ENCODE results near the gene SRRM3. TPM values are rescaled to one million over a fixed set of nuclear protein-coding genes. Genes with fewer than 3 reads are reported as not detected.

Gene SRRM3
- total RNA-seq, 4 donors from 2014 or later, result 8.0 to 22.4 (median 10.8) TPM

GRCh38 chr7:76261931-76262330, 60.2 kb downstream of the SRRM3 start:
- no peak overlapping the region for H3K27ac ChIP-seq
- H3K27me3 ChIP-seq, result peaks cover 0 to 54% (median 6%) of the 10 kb centered on the region in 4 donors
- TF ChIP-seq CTCF (IDR thresholded peaks at IDR 0.05) (no peak), POLR2A (IDR thresholded peaks at IDR 0.05) (no peak)
- peaks cover 5 to 13% (median 10%) of the 10 kb centered on the region in 3 donors for H3K4me1 ChIP-seq
- H3K9me3 ChIP-seq, result no peaks in the 10 kb centered on the region
- no peak overlapping the region for H3K4me3 ChIP-seq
- DNase-seq, result no peak
- H3K36me3 ChIP-seq, result no peaks in the 10 kb centered on the region
- WGBS, 2 donors, result 43 to 49% methylated on average over 3 to 4 of the region's 4 CpGs
- intact Hi-C loops (cut with DNase I), result no loop called here

- intact Hi-C loops (cut with DNase I), result no loop called here
- 63 to 80% methylated on average over 6 to 7 of the region's 7 CpGs for WGBS, 2 donors
Measured at GRCh38 chr7:76262683-76263402, 61.1 kb downstream of the SRRM3 start.

GRCh38 chr7:76265299-76265698, 63.6 kb downstream of the SRRM3 start:
- TF ChIP-seq POLR2A (IDR thresholded peaks at IDR 0.05), result no peak
- TF ChIP-seq CTCF (IDR thresholded peaks at IDR 0.05), result no peak
- 87 to 99% methylated on average over 4 to 6 of the region's 7 CpGs for WGBS, 2 donors
- H3K27ac ChIP-seq, result no peak overlapping the region
- H3K9me3 ChIP-seq, result no peaks in the 10 kb centered on the region
- no peaks in the 10 kb centered on the region for H3K36me3 ChIP-seq
- intact Hi-C loops (cut with DNase I), result no loop called here
- no peak overlapping the region for H3K4me3 ChIP-seq
- peaks cover 5 to 58% (median 7%) of the 10 kb centered on the region in 4 donors for H3K27me3 ChIP-seq
- H3K4me1 ChIP-seq, result peaks cover 4 to 22% (median 16%) of the 10 kb centered on the region in 3 donors
- DNase-seq, result no peak

More at GRCh38 chr7:76262683-76263402, 61.1 kb downstream of the SRRM3 start:
- TF ChIP-seq POLR2A (IDR thresholded peaks at IDR 0.05) (no peak), CTCF (IDR thresholded peaks at IDR 0.05) (peak in 5 of 6 experiments; percentile 49 to 73 (median 52))
- no peak for DNase-seq
- H3K27ac ChIP-seq, result no peak overlapping the region
- H3K4me3 ChIP-seq, result no peak overlapping the region
- peaks cover 7 to 22% (median 18%) of the 10 kb centered on the region in 3 donors for H3K4me1 ChIP-seq
- H3K9me3 ChIP-seq, result no peaks in the 10 kb centered on the region
- peaks cover 5 to 62% (median 9%) of the 10 kb centered on the region in 4 donors for H3K27me3 ChIP-seq
- H3K36me3 ChIP-seq, result no peaks in the 10 kb centered on the region

GRCh38 chr7:76267107-76267893, 65.6 kb downstream of the SRRM3 start:
- DNase-seq, result no peak
- peaks cover 4 to 22% (median 16%) of the 10 kb centered on the region in 3 donors for H3K4me1 ChIP-seq
- no peaks in the 10 kb centered on the region for H3K36me3 ChIP-seq
- H3K27ac ChIP-seq, result no peak overlapping the region
- H3K27me3 ChIP-seq, result peaks cover 5 to 58% (median 7%) of the 10 kb centered on the region in 4 donors
- peak overlapping the region; percentile 19 to 66 (median 30) for H3K4me3 ChIP-seq
- intact Hi-C loops (cut with DNase I), result no loop called here
- 1 to 7% methylated on average over 2 to 17 of the region's 68 CpGs for WGBS, 2 donors
- TF ChIP-seq POLR2A (IDR thresholded peaks at IDR 0.05), result no peak
- TF ChIP-seq CTCF (IDR thresholded peaks at IDR 0.05), result no peak
- no peaks in the 10 kb centered on the region for H3K9me3 ChIP-seq

- no peak for DNase-seq
- WGBS, 2 donors, result 20% methylated on average over 1 of the region's 4 CpGs; no CpG with 5 or more reads in 1 of the 2 donors
- intact Hi-C loops (cut with DNase I), result no loop called here
- no peaks in the 10 kb centered on the region for H3K9me3 ChIP-seq
- peaks cover 5 to 62% (median 7%) of the 10 kb centered on the region in 4 donors for H3K27me3 ChIP-seq
- peaks cover 4 to 22% (median 16%) of the 10 kb centered on the region in 3 donors for H3K4me1 ChIP-seq
- H3K27ac ChIP-seq, result no peak overlapping the region
- H3K36me3 ChIP-seq, result no peaks in the 10 kb centered on the region
- no peak for TF ChIP-seq POLR2A (IDR thresholded peaks at IDR 0.05)
- no peak for TF ChIP-seq CTCF (IDR thresholded peaks at IDR 0.05)
- H3K4me3 ChIP-seq, result peak overlapping the region in 1 of 4 donors; percentile 66
Measured at GRCh38 chr7:76267894-76268183, 66.1 kb downstream of the SRRM3 start.

Data from esophagus squamous epithelium (tissue), 5 donors.